ENCODE results near the gene KIAA2012.
A peak's percentile ranks its signal among the peaks of the same experiment; 100 is the strongest.

The KIAA2012 gene

GRCh38 chr2:202147775-202148174 is 74.7 kb downstream of the KIAA2012 start:
- no peak for DNase-seq (ENCODE audit: extremely low read depth in 1 of 2, low read depth in 1 of 2)

- no peak for DNase-seq (ENCODE audit: extremely low read depth in 1 of 2, low read depth in 1 of 2)
These were observed 75.6 kb downstream of the KIAA2012 start for GRCh38 chr2:202148515-202149154.

GRCh38 chr2:202149155-202149762 is 76.2 kb downstream of the KIAA2012 start:
- no peak for DNase-seq (ENCODE audit: extremely low read depth in 1 of 2, low read depth in 1 of 2)

- no peak for DNase-seq (ENCODE audit: extremely low read depth in 1 of 2, low read depth in 1 of 2)
These were observed 76.9 kb downstream of the KIAA2012 start for GRCh38 chr2:202149936-202150335.

GRCh38 chr2:202152104-202152715 is 79.2 kb downstream of the KIAA2012 start:
- no peak for DNase-seq (ENCODE audit: extremely low read depth in 1 of 2, low read depth in 1 of 2)

- no peak for DNase-seq (ENCODE audit: extremely low read depth in 1 of 2, low read depth in 1 of 2)
These were observed 81.6 kb downstream of the KIAA2012 start for GRCh38 chr2:202154613-202155012.

- no peak for DNase-seq (ENCODE audit: extremely low read depth in 1 of 2, low read depth in 1 of 2)
These were observed 84.3 kb downstream of the KIAA2012 start for GRCh38 chr2:202157211-202157990.

- DNase-seq (ENCODE audit: extremely low read depth in 1 of 2, low read depth in 1 of 2) = no peak
These were observed 85.7 kb downstream of the KIAA2012 start for GRCh38 chr2:202158796-202159195.

- DNase-seq (ENCODE audit: extremely low read depth in 1 of 2, low read depth in 1 of 2) = no peak
These were observed 88.2 kb downstream of the KIAA2012 start for GRCh38 chr2:202161151-202161835.

GRCh38 chr2:202164411-202164810 is 91.4 kb downstream of the KIAA2012 start:
- DNase-seq (ENCODE audit: extremely low read depth in 1 of 2, low read depth in 1 of 2) = no peak

- no peak for DNase-seq (ENCODE audit: extremely low read depth in 1 of 2, low read depth in 1 of 2)
These were observed 92.2 kb downstream of the KIAA2012 start for GRCh38 chr2:202165208-202165607.

GRCh38 chr2:202165945-202166344 is 92.9 kb downstream of the KIAA2012 start:
- DNase-seq (ENCODE audit: extremely low read depth in 1 of 2, low read depth in 1 of 2) = no peak

- DNase-seq (ENCODE audit: extremely low read depth in 1 of 2, low read depth in 1 of 2) = no peak
These were observed 96.1 kb downstream of the KIAA2012 start for GRCh38 chr2:202169131-202169530.

- DNase-seq (ENCODE audit: extremely low read depth in 1 of 2, low read depth in 1 of 2) = no peak
These were observed 96.9 kb downstream of the KIAA2012 start for GRCh38 chr2:202169832-202170424.

- DNase-seq (ENCODE audit: extremely low read depth in 1 of 2, low read depth in 1 of 2) = no peak
These were observed 98.3 kb downstream of the KIAA2012 start for GRCh38 chr2:202171241-202171825.

GRCh38 chr2:202172439-202173211 is 99.6 kb downstream of the KIAA2012 start:
- no peak for DNase-seq (ENCODE audit: extremely low read depth in 1 of 2, low read depth in 1 of 2)

GRCh38 chr2:202178346-202178958 is 105.4 kb downstream of the KIAA2012 start:
- peak in 1 of 2 donors; percentile 15 for DNase-seq (ENCODE audit: extremely low read depth in 1 of 2, low read depth in 1 of 2)

- no peak for DNase-seq (ENCODE audit: extremely low read depth in 1 of 2, low read depth in 1 of 2)
These were observed 111.5 kb downstream of the KIAA2012 start for GRCh38 chr2:202184557-202184956.

- no peak for DNase-seq (ENCODE audit: extremely low read depth in 1 of 2, low read depth in 1 of 2)
These were observed 112.1 kb downstream of the KIAA2012 start for GRCh38 chr2:202185156-202185555.
